ENCODE data around the gene NHLRC4. TPM values are rescaled to one million over a fixed set of nuclear protein-coding genes. Genes with fewer than 3 reads are reported as not detected.

NHLRC4 gene
- total and polyA plus RNA-seq, 9 of the 15 experiments (the other 6 are each of a cell fraction or from before 2014, with no cell fraction given) = 0.24 to 3.7 (median 1.3) TPM; not detected in 2

DNA sequence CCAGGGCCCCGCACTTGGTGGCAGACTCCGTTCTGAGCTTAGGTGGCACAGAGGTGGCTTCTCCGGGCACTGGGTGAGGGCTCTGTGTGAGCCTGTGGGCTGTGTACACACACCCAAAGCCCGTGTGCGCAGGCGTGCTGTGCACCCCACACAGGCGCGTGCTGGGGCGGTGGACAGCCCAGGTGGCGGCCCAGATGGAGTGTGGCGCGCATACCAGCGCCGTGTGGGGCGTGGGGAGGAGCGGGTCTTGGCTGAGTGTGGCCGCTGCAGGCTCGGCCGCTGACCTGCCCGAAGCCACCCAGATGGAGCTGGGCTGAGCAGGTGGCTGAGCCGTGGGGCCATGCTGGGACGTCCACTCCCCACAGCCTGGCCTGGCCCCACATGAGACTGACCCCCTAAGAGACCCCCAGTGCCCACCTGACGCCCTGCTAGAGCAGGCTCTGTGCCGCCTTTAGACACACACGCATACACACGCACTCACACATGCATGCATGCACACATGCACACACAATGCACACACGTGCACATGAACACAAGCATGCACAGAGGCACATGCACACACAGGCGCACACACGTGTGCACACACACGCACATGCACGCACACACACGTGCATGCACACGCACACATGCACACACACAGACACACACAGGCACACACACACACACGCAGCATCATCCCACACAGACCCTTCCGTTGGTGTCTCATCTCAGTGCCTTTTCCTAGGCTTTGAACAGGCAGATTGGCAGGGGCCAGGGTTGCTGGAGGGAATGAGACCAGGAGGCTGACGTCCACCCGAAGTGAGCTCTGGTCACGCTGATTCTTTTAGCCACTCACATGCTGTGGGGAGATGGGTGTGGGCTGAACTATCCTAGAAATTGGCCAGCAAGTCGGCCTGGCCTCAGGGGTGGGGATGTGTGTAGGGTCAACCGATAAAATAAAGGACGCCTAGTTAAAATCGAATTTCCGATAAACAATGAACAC is 4.6 kb upstream of the NHLRC4 start (continued):
- TF ChIP-seq ZBTB1 (CRISPR knock-in tag; IDR thresholded peaks at IDR 0.05; ENCODE audit: borderline replicate concordance, low read depth) = 0 out of 2 replicates have a peak, but pooled peaks have one; percentile 26
- no peak for TF ChIP-seq ZNF146 (CRISPR knock-in tag; IDR thresholded peaks at IDR 0.05; ENCODE audit: unreplicated experiment)
- TF ChIP-seq ZNF707 (CRISPR knock-in tag; conservative IDR thresholded peaks at IDR 0.05) = no peak
- no peak for TF ChIP-seq E2F1 (CRISPR knock-in tag; IDR thresholded peaks at IDR 0.05)
- no peak for TF ChIP-seq TCF3 (CRISPR knock-in tag; IDR thresholded peaks at IDR 0.05)
- no peak for TF ChIP-seq TAF7 (tag; IDR thresholded peaks at IDR 0.05)
- TF ChIP-seq ZBTB33 (CRISPR knock-in tag; IDR thresholded peaks at IDR 0.05) = peak; percentile 80
- TF ChIP-seq, protein P1, sequence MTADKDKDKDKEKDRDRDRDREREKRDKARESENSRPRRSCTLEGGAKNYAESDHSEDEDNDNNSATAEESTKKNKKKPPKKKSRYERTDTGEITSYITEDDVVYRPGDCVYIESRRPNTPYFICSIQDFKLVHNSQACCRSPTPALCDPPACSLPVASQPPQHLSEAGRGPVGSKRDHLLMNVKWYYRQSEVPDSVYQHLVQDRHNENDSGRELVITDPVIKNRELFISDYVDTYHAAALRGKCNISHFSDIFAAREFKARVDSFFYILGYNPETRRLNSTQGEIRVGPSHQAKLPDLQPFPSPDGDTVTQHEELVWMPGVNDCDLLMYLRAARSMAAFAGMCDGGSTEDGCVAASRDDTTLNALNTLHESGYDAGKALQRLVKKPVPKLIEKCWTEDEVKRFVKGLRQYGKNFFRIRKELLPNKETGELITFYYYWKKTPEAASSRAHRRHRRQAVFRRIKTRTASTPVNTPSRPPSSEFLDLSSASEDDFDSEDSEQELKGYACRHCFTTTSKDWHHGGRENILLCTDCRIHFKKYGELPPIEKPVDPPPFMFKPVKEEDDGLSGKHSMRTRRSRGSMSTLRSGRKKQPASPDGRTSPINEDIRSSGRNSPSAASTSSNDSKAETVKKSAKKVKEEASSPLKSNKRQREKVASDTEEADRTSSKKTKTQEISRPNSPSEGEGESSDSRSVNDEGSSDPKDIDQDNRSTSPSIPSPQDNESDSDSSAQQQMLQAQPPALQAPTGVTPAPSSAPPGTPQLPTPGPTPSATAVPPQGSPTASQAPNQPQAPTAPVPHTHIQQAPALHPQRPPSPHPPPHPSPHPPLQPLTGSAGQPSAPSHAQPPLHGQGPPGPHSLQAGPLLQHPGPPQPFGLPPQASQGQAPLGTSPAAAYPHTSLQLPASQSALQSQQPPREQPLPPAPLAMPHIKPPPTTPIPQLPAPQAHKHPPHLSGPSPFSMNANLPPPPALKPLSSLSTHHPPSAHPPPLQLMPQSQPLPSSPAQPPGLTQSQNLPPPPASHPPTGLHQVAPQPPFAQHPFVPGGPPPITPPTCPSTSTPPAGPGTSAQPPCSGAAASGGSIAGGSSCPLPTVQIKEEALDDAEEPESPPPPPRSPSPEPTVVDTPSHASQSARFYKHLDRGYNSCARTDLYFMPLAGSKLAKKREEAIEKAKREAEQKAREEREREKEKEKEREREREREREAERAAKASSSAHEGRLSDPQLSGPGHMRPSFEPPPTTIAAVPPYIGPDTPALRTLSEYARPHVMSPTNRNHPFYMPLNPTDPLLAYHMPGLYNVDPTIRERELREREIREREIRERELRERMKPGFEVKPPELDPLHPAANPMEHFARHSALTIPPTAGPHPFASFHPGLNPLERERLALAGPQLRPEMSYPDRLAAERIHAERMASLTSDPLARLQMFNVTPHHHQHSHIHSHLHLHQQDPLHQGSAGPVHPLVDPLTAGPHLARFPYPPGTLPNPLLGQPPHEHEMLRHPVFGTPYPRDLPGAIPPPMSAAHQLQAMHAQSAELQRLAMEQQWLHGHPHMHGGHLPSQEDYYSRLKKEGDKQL (CRISPR knock-in tag; IDR thresholded peaks at IDR 0.05; ENCODE audit: borderline replicate concordance) = no peak
- TF ChIP-seq BCL6 (CRISPR knock-in tag; IDR thresholded peaks at IDR 0.05) = no peak
- TF ChIP-seq CBFA2T3 (IDR thresholded peaks at IDR 0.05) = no peak
- TF ChIP-seq SIN3A (IDR thresholded peaks at IDR 0.05; ENCODE audit: borderline replicate concordance in 2 of 2, control insufficient read depth in 1 of 2, low read depth in 2 of 2, low read length in 2 of 2) = no peak
- no peak for TF ChIP-seq NFYB (IDR thresholded peaks at IDR 0.05; ENCODE audit: extremely low read depth, insufficient read length)
- TF ChIP-seq DMBX1 (CRISPR knock-in tag; IDR thresholded peaks at IDR 0.05; ENCODE audit: borderline replicate concordance) = no peak
- TF ChIP-seq NFXL1 (CRISPR knock-in tag; IDR thresholded peaks at IDR 0.05) = no peak
- no peak for TF ChIP-seq HDAC3 (IDR thresholded peaks at IDR 0.05; ENCODE audit: borderline replicate concordance, partially characterized antibody)
- no peak for TF ChIP-seq ZNF551 (CRISPR knock-in tag; IDR thresholded peaks at IDR 0.05)
- TF ChIP-seq XRCC4 (IDR thresholded peaks at IDR 0.05; ENCODE audit: extremely low read depth, insufficient read depth, insufficient read length) = no peak
- no peak for TF ChIP-seq CTBP1 (IDR thresholded peaks at IDR 0.05; ENCODE audit: borderline replicate concordance)
- no peak for TF ChIP-seq MTA2 (IDR thresholded peaks at IDR 0.05; ENCODE audit: low read depth)
